IPS-18c (cell line): Measurements from ENCODE around the gene BICDL1.
"Not testable (repeated sequence)": the region's sequence is repeated elsewhere in the genome, so short reads cannot be mapped to it uniquely, and the experiment has no call there.

Source experiments
- H3K4me3 ChIP-seq: 2 replicates; pipeline ENCODE4 v1.7.0; 2013; ENCODE audit warnings: low read depth, mild to moderate bottlenecking, low read length, moderate library complexity; ENCODE audit not compliant: insufficient read depth
- H3K9me3 ChIP-seq: one replicate; pipeline ENCODE4 v1.6.1; 2013; ENCODE audit warnings: mild to moderate bottlenecking, low read length, moderate library complexity; ENCODE audit not compliant: control insufficient read depth, insufficient read depth

Gene BICDL1

GRCh38 chr12:119988472-119989360 is at the start of gene BICDL1:
Gene BICDL1 (plus strand): TSS chr12:119989236. CDS start chr12:119989869, 633 bp downstream.
- H3K9me3 ChIP-seq, result no peaks in the 10 kb centered on the region
- peak within 1 kb of the TSS; percentile 78 for H3K4me3 ChIP-seq

- H3K4me3 ChIP-seq, result no peak overlapping the region
- H3K9me3 ChIP-seq, result no peaks in the 10 kb centered on the region
Observed at GRCh38 chr12:119940897-119941296, 48.1 kb upstream of the BICDL1 start.

GRCh38 chr12:119942386-119942785 is 46.6 kb upstream of the BICDL1 start:
- Histone ChIP-seq H3K4me3 (no peak overlapping the region), H3K9me3 (no peaks in the 10 kb centered on the region)

GRCh38 chr12:119946213-119946612 is 42.8 kb upstream of the BICDL1 start:
- no peak overlapping the region for H3K4me3 ChIP-seq
- no peaks in the 10 kb centered on the region for H3K9me3 ChIP-seq

- Histone ChIP-seq H3K4me3 (no peak overlapping the region), H3K9me3 (no peaks in the 10 kb centered on the region)
Observed at GRCh38 chr12:119949145-119949544, 39.9 kb upstream of the BICDL1 start.

- Histone ChIP-seq H3K9me3 (no peaks in the 10 kb centered on the region), H3K4me3 (no peak overlapping the region)
Observed at GRCh38 chr12:119949594-119949993, 39.4 kb upstream of the BICDL1 start.

GRCh38 chr12:119956047-119956446 is 33.0 kb upstream of the BICDL1 start:
- Histone ChIP-seq H3K9me3 (no peaks in the 10 kb centered on the region), H3K4me3 (no peak overlapping the region)

GRCh38 chr12:119957135-119957534 is 31.9 kb upstream of the BICDL1 start:
- Histone ChIP-seq H3K9me3 (no peaks in the 10 kb centered on the region), H3K4me3 (no peak overlapping the region)

GRCh38 chr12:119959435-119959834 is 29.6 kb upstream of the BICDL1 start:
- Histone ChIP-seq H3K4me3 (no peak overlapping the region), H3K9me3 (no peaks in the 10 kb centered on the region)

- no peaks in the 10 kb centered on the region for H3K9me3 ChIP-seq
- H3K4me3 ChIP-seq, result no peak overlapping the region
Observed at GRCh38 chr12:119964123-119964522, 24.9 kb upstream of the BICDL1 start.

- no peaks in the 10 kb centered on the region for H3K9me3 ChIP-seq
- no peak overlapping the region for H3K4me3 ChIP-seq
Observed at GRCh38 chr12:119964929-119965328, 24.1 kb upstream of the BICDL1 start.

- no peak overlapping the region for H3K4me3 ChIP-seq
Observed at GRCh38 chr12:119980242-119980641, 8.8 kb upstream of the BICDL1 start.

GRCh38 chr12:119980702-119981101 is 8.3 kb upstream of the BICDL1 start:
- H3K4me3 ChIP-seq, H3K9me3 ChIP-seq: not testable (repeated sequence)

More at GRCh38 chr12:119980242-119980641, 8.8 kb upstream of the BICDL1 start:
- no peaks in the 10 kb centered on the region for H3K9me3 ChIP-seq

GRCh38 chr12:119989361-119989730 is 310 bp downstream of the BICDL1 start:
- Histone ChIP-seq H3K4me3 (peak overlapping the region; percentile 78), H3K9me3 (no peaks in the 10 kb centered on the region)

GRCh38 chr12:119989731-119990381 is 820 bp downstream of the BICDL1 start:
- peak overlapping the region; percentile 67 for H3K4me3 ChIP-seq
- H3K9me3 ChIP-seq, result no peaks in the 10 kb centered on the region

GRCh38 chr12:119990382-119990874 is 1.4 kb downstream of the BICDL1 start:
- Histone ChIP-seq H3K4me3 (peak overlapping the region; percentile 67), H3K9me3 (no peaks in the 10 kb centered on the region)

- H3K4me3 ChIP-seq, result no peak overlapping the region
- H3K9me3 ChIP-seq, result no peaks in the 10 kb centered on the region
Observed at GRCh38 chr12:119992129-119992705, 3.2 kb downstream of the BICDL1 start.
